GM12878 (cell line): Measurements from ENCODE around the gene MTTP. TPM values are rescaled to one million over a fixed set of nuclear protein-coding genes. Genes with fewer than 3 reads are reported as not detected.

ENCODE experiments used
- ATAC-seq: fragments of 200-7000 bp; cut with Tn5 transposase; 3 replicates; pipeline ENCODE4 v1.9.1; 2020; ENCODE audit warnings: mild to moderate bottlenecking, moderate library complexity
- BruUV-seq: library from RNA; stranded (reverse); fragments of 400-500 nt; replicated peaks from 2 replicates; lab custom pipeline; 2021; lab: Mats Ljungman, UMichigan
- CTCF ChIA-PET: fragments of 300-600 bp; sonication (Branson Sonifier 250); formaldehyde crosslinking; extraction: SDS; loops from one replicate; lab custom pipeline; 2021; ENCODE audit warnings: inconsistent platforms; lab: Yijun Ruan, JAX
- POLR2A ChIA-PET: fragments of 350-600 bp; formaldehyde crosslinking; extraction: SDS; loops from one replicate; lab custom pipeline; 2021; ENCODE audit warnings: inconsistent platforms; lab: Charles Lee
- RAD21 ChIA-PET: fragments of 300-600 bp; sonication (Branson Sonifier 250); formaldehyde crosslinking; loops from one replicate; lab custom pipeline; 2023; ENCODE audit warnings: antibody characterized with exemption; ENCODE audit not compliant: unreplicated experiment; lab: Charles Lee
- SMC1A ChIA-PET: fragments of 300-600 bp; sonication (Branson Sonifier 250); formaldehyde crosslinking; loops from one replicate; lab custom pipeline; 2023; ENCODE audit not compliant: unreplicated experiment, uncharacterized antibody; lab: Charles Lee
- DNase-seq: peaks from one replicate; pipeline ENCODE4 v3.0.0-alpha.2; 2011; ENCODE audit warnings: low read depth, low spot score
- FAIRE-seq: peaks from 3 replicates; lab custom pipeline; 2011; peaks lifted over from hg19 to GRCh38; lab: Jason Lieb, UNC
- H2AFZ ChIP-seq: 2 replicates; pipeline ENCODE4 v1.6.0; 2011; ENCODE audit warnings: low read depth, low read length, control low read depth; ENCODE audit not compliant: control insufficient read depth
- H3K27ac ChIP-seq: 2 replicates; pipeline ENCODE4 v1.5.1; 2011; ENCODE audit warnings: control low read depth; ENCODE audit not compliant: control insufficient read depth, insufficient read depth
- H3K27me3 ChIP-seq, 2 experiments: replicated peaks in 1 of 2; 2 replicates each; pipeline versions ENCODE4 v1.6.0 to v1.6.1; 2011; ENCODE audit warnings: low read length in 1 of 2; ENCODE audit not compliant: control insufficient read depth in 2 of 2, insufficient read depth in 2 of 2
- H3K36me3 ChIP-seq, 2 experiments: 2 replicates each; pipeline ENCODE4 v1.5.1; 2011; ENCODE audit warnings: low read length in 1 of 2; ENCODE audit not compliant: control insufficient read depth in 2 of 2, insufficient read depth in 2 of 2
- H3K4me1 ChIP-seq: 2 replicates; pipeline ENCODE4 v1.6.1; 2011; ENCODE audit warnings: mild to moderate bottlenecking, low read length, moderate library complexity, mixed read lengths; ENCODE audit not compliant: control insufficient read depth, insufficient read depth
- H3K4me2 ChIP-seq: 2 replicates; pipeline ENCODE4 v1.6.0; 2011; ENCODE audit warnings: control low read depth; ENCODE audit not compliant: control insufficient read depth, insufficient read depth
- H3K4me3 ChIP-seq: fragments of 200-600 bp; sonication (generic); 2 replicates; pipeline ENCODE4 v1.5.1; 2016
- H3K79me2 ChIP-seq: 2 replicates; pipeline ENCODE4 v1.6.0; 2011; ENCODE audit warnings: low read length; ENCODE audit not compliant: control insufficient read depth, insufficient read depth
- H3K9ac ChIP-seq: 2 replicates; pipeline ENCODE4 v1.8.0; 2011; ENCODE audit warnings: low read length, control low read depth, mixed read lengths; ENCODE audit not compliant: control insufficient read depth, insufficient read depth
- H3K9me3 ChIP-seq: replicated peaks from 3 replicates; pipeline ENCODE4 v1.5.1; 2011; ENCODE audit warnings: mild to moderate bottlenecking, low read length; ENCODE audit not compliant: control insufficient read depth, insufficient read depth
- H4K20me1 ChIP-seq: 2 replicates; pipeline ENCODE4 v1.6.0; 2011; ENCODE audit not compliant: control insufficient read depth, insufficient read depth
- BRCA1 ChIP-seq: IDR thresholded peaks from 2 replicates; pipeline ENCODE4 v1.6.1; 2011; ENCODE audit warnings: low read depth, low read length, improper control_type of control experiment
- CBFB ChIP-seq: IDR thresholded peaks from 2 replicates; pipeline ENCODE4 v1.6.1; 2016; ENCODE audit warnings: antibody characterized with exemption, low read depth
- CEBPB ChIP-seq, 2 experiments: fragments of 150-350 bp in 1 of 2; IDR thresholded peaks; 2 replicates each; pipeline ENCODE4 v1.6.1; 2012 to 2014; ENCODE audit warnings: low read depth in 2 of 2, low read length in 2 of 2, borderline replicate concordance in 1 of 2, inconsistent platforms in 1 of 2
- EP300 ChIP-seq, 2 experiments: fragments of 150-350 bp in 1 of 2; IDR thresholded peaks; 2 replicates each; pipeline ENCODE4 v1.6.1; 2011 to 2012; ENCODE audit warnings: low read depth in 2 of 2, low read length in 2 of 2, borderline replicate concordance in 1 of 2, improper control_type of control experiment in 1 of 2, inconsistent platforms in 1 of 2; ENCODE audit not compliant: control insufficient read depth in 1 of 2
- KAT2A ChIP-seq: conservative IDR thresholded peaks from 2 replicates; pipeline ENCODE4 v1.6.1; 2011; ENCODE audit warnings: low read depth, low read length; ENCODE audit not compliant: control insufficient read depth
- MTA3 ChIP-seq: IDR thresholded peaks from 2 replicates; pipeline ENCODE4 v1.6.1; 2012; ENCODE audit warnings: low read length, inconsistent platforms, borderline replicate concordance
- RUNX3 ChIP-seq: IDR thresholded peaks from 2 replicates; pipeline ENCODE4 v1.6.1; 2012; ENCODE audit warnings: low read length, inconsistent platforms
- SMAD1 ChIP-seq: fragments of 450-650 bp; IDR thresholded peaks from 2 replicates; pipeline ENCODE4 v1.6.1; 2018; ENCODE audit warnings: mild to moderate bottlenecking, low read depth; ENCODE audit not compliant: partially characterized antibody
- TBL1XR1 ChIP-seq: IDR thresholded peaks from 2 replicates; pipeline ENCODE4 v1.6.1; 2012; ENCODE audit warnings: low read depth, low read length, improper control_type of control experiment
- ZBTB33 ChIP-seq: fragments of 450-650 bp; IDR thresholded peaks from 2 replicates; pipeline ENCODE4 v1.6.1; 2017; ENCODE audit warnings: mild to moderate bottlenecking
- WGBS: methylation state at CpG from one replicate; pipeline ENCODE4 v1.1.6; 2016; ENCODE audit warnings: low lambda C conversion rate; ENCODE audit not compliant: insufficient replicate concordance, insufficient coverage; ENCODE audit errors: missing lambda C conversion rate; 5-methylcytosine and 5-hydroxymethylcytosine counted together
- in situ Hi-C: fragments of 300-500 bp; cut with MboI; formaldehyde crosslinking; loops from 9 replicates; pipeline ENCODE4 v1.14.3; 2018; ENCODE audit warnings: mixed read lengths
- intact Hi-C: fragments of 100-400 bp; cut with micrococcal nuclease; formaldehyde crosslinking; loops from one replicate; pipeline ENCODE4 v1.14.2; 2022; ENCODE audit not compliant: unreplicated experiment
- polyA plus RNA-seq, 11 experiments: library from polyadenylated mRNA; depleted of rRNA in 4 of 11; unstranded in 6 of 11; stranded (reverse) in 5 of 11; fragments of >200 nt; fragmentation: Nextera tagmentation in 4 of 11; fragmentation: Illumina TruSeq in 1 of 11; extraction: Ambion mirVana in 4 of 11; extraction: Trizol in 1 of 11; gene quantifications; 1 replicate in 1 of 11; 2 replicates in 10 of 11; pipeline versions ENCODE4 v1.2.1 to v1.2.3, GENCODE V29; 2011 to 2016; ENCODE audit warnings: inconsistent platforms in 2 of 11, missing spikeins in 2 of 11, low read depth in 1 of 11
- total RNA-seq, 4 experiments: library from RNA; depleted of rRNA in 3 of 4; stranded (reverse); fragments of >200 nt in 3 of 4; fragmentation: Illumina TruSeq in 1 of 4; extraction: Trizol in 1 of 4; gene quantifications; 2 replicates each; pipeline versions ENCODE4 v1.2.1 to v1.2.3, GENCODE V29; 2013 to 2021

The MTTP gene
- total and polyA plus RNA-seq, 10 of the 15 experiments (the other 5 are each of a cell fraction or from before 2014, with no cell fraction given) = 0.08 to 2.2 (median 0.21) TPM; not detected in 1

- BruUV-seq = no TSS peak
- Histone ChIP-seq H3K9me3 (no peaks in the 10 kb centered on the region), H3K4me2 (no peak overlapping the region), H3K4me3 (no peak overlapping the region), H3K79me2 (no peaks in the 10 kb centered on the region), H3K27ac (no peak overlapping the region), H4K20me1 (no peaks in the 10 kb centered on the region), H3K9ac (no peak overlapping the region), H3K27me3 (no peaks in the 10 kb centered on the region), H3K36me3 (no peaks in the 10 kb centered on the region), H2AFZ (no peak overlapping the region), H3K4me1 (no peaks in the 10 kb centered on the region)
- intact Hi-C loops (no loop called here), in situ Hi-C loops (no loop called here)
- 0% methylated on average over 1 of the region's 1 CpG for WGBS
- ChIA-PET POLR2A (no interaction called here), SMC1A (no interaction called here), CTCF (no interaction called here), RAD21 (no interaction called here)
- FAIRE-seq (no peak), ATAC-seq (no peak), DNase-seq (no peak)
- TF ChIP-seq BRCA1 = no peak
- no peak for TF ChIP-seq CEBPB (IDR thresholded peaks at IDR 0.05; ENCODE audit: borderline replicate concordance in 1 of 2, low read depth in 2 of 2, low read length in 2 of 2)
- no peak for TF ChIP-seq MTA3
These were observed 60.2 kb downstream of the MTTP start for GRCh38 chr4:99634742-99635360.

DNA sequence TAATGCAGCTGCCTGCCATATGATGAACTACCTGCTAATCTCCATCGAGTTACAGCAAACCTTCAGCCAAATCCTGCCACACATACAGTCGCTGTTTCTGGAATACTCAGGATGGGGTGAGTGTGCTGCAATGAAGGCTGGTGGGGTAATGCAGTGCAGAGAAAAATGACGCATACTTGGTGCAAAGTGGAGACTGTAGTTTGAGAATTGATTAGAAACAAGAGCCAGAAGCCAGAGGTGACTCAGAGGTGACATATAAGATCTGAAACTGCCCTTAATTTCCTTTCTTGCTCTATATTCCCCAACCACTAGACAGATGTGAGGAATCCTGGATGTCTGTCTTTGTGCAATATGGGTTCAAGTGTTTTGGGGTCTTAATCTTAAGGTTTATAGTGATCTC, 61.0 kb downstream of the MTTP start:
- POLR2A ChIA-PET = interaction anchor here (0.5 kb wide), 1 partner anchor 228 kb away, joined by 3 read pairs; no protein-coding TSS in a partner anchor
- in situ Hi-C loops (no loop called here), intact Hi-C loops (no loop called here)

More for the DNA sequence above, 61.0 kb downstream of the MTTP start:
- SMC1A ChIA-PET = no interaction called here
- H3K4me1 ChIP-seq = no peaks in the 10 kb centered on the region
- CTCF ChIA-PET = no interaction called here
- BruUV-seq = no TSS peak
- H3K79me2 ChIP-seq = no peaks in the 10 kb centered on the region
- no peak overlapping the region for H3K4me3 ChIP-seq
- RAD21 ChIA-PET = interaction anchor here (1.5 kb wide), 1 partner anchor 13 kb away, joined by 4 read pairs; no protein-coding TSS in a partner anchor
- H3K36me3 ChIP-seq = no peaks in the 10 kb centered on the region
- no peak overlapping the region for H3K27ac ChIP-seq
- WGBS = 38% methylated on average over 3 of the region's 3 CpGs
- H3K9ac ChIP-seq = no peak overlapping the region
- no peak for TF ChIP-seq SMAD1
- TF ChIP-seq RUNX3 = no peak
- TF ChIP-seq TBL1XR1 = no peak
- no peak for TF ChIP-seq ZBTB33
- TF ChIP-seq CBFB = no peak
- TF ChIP-seq EP300 (IDR thresholded peaks at IDR 0.05; ENCODE audit: borderline replicate concordance in 1 of 2, control insufficient read depth in 1 of 2, low read depth in 2 of 2, low read length in 2 of 2) = no peak
- no peak for TF ChIP-seq KAT2A
- H3K27me3 ChIP-seq = peaks cover 0 to 5% of the 10 kb centered on the region in 2 experiments; a peak in 1 of 4 replicates
- no peaks in the 10 kb centered on the region for H4K20me1 ChIP-seq
- no peak overlapping the region for H3K4me2 ChIP-seq
- DNase-seq = no peak
- no peak overlapping the region for H2AFZ ChIP-seq
- H3K9me3 ChIP-seq = no peaks in the 10 kb centered on the region
- no peak for ATAC-seq
- FAIRE-seq = no peak
